Measurements from ENCODE around the gene PCDH15.

DNA sequence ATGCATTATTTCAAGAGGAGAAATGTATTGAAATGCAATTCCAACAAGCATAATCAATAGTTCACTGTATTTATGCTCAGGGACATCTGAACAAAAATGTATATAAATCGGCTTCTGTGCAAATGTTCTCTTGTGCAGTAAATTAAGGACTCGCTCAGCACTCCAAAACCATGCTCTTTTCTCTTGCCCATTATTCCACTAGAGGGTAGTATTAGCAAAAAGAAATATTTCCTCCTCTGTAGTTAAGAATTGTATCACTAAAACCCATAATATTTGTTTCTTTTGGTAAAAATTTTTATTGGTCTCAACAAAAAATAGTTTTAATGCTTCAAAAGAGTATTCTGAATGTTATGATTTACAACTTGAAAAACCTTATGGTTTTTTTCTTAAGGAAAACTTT, 803.1 kb downstream of the PCDH15 start:
- TF ChIP-seq, protein P1, sequence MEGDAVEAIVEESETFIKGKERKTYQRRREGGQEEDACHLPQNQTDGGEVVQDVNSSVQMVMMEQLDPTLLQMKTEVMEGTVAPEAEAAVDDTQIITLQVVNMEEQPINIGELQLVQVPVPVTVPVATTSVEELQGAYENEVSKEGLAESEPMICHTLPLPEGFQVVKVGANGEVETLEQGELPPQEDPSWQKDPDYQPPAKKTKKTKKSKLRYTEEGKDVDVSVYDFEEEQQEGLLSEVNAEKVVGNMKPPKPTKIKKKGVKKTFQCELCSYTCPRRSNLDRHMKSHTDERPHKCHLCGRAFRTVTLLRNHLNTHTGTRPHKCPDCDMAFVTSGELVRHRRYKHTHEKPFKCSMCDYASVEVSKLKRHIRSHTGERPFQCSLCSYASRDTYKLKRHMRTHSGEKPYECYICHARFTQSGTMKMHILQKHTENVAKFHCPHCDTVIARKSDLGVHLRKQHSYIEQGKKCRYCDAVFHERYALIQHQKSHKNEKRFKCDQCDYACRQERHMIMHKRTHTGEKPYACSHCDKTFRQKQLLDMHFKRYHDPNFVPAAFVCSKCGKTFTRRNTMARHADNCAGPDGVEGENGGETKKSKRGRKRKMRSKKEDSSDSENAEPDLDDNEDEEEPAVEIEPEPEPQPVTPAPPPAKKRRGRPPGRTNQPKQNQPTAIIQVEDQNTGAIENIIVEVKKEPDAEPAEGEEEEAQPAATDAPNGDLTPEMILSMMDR (conservative IDR thresholded peaks at IDR 0.05; ENCODE audit: low read depth in 2 of 2): peak; percentile 39 to 62; a peak in 3 of 4 replicates
- TF ChIP-seq, protein P2, sequence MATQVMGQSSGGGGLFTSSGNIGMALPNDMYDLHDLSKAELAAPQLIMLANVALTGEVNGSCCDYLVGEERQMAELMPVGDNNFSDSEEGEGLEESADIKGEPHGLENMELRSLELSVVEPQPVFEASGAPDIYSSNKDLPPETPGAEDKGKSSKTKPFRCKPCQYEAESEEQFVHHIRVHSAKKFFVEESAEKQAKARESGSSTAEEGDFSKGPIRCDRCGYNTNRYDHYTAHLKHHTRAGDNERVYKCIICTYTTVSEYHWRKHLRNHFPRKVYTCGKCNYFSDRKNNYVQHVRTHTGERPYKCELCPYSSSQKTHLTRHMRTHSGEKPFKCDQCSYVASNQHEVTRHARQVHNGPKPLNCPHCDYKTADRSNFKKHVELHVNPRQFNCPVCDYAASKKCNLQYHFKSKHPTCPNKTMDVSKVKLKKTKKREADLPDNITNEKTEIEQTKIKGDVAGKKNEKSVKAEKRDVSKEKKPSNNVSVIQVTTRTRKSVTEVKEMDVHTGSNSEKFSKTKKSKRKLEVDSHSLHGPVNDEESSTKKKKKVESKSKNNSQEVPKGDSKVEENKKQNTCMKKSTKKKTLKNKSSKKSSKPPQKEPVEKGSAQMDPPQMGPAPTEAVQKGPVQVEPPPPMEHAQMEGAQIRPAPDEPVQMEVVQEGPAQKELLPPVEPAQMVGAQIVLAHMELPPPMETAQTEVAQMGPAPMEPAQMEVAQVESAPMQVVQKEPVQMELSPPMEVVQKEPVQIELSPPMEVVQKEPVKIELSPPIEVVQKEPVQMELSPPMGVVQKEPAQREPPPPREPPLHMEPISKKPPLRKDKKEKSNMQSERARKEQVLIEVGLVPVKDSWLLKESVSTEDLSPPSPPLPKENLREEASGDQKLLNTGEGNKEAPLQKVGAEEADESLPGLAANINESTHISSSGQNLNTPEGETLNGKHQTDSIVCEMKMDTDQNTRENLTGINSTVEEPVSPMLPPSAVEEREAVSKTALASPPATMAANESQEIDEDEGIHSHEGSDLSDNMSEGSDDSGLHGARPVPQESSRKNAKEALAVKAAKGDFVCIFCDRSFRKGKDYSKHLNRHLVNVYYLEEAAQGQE (IDR thresholded peaks at IDR 0.05; ENCODE audit: unreplicated experiment): no peak
- no peak for TF ChIP-seq ETS1 (IDR thresholded peaks at IDR 0.05)
- no peak for TF ChIP-seq EZH2phosphoT487 (IDR thresholded peaks at IDR 0.05; ENCODE audit: unreplicated experiment)
- TF ChIP-seq POLR2AphosphoS5 (IDR thresholded peaks at IDR 0.05; ENCODE audit: low read depth): no peak
- no peak for TF ChIP-seq EZH2 (IDR thresholded peaks at IDR 0.05; ENCODE audit: low read depth, unreplicated experiment)
- no peak for TF ChIP-seq CREB1 (CRISPR knock-in tag; IDR thresholded peaks at IDR 0.05; ENCODE audit: low read depth)
- TF ChIP-seq STAT1 (IDR thresholded peaks at IDR 0.05; ENCODE audit: unreplicated experiment): no peak
- TF ChIP-seq NANOG (IDR thresholded peaks at IDR 0.05; ENCODE audit: borderline replicate concordance): no peak
